Activated B cell treated with CpG ODN at 0.5 μM for 24 hours (primary cell): ENCODE data around the gene ZFYVE21. TPM values are rescaled to one million over a fixed set of nuclear protein-coding genes. Genes with fewer than 3 reads are reported as not detected.

ENCODE experiments used
- ATAC-seq: fragments of 200-7000 bp; cut with Tn5 transposase; one replicate; pipeline ENCODE4 v1.10.0; 2021; ENCODE audit warnings: low read depth, mild to moderate bottlenecking, moderate library complexity
- CTCF ChIA-PET: fragments of 350-600 bp; sonication (Branson Sonifier 250); formaldehyde crosslinking; loops from one replicate; lab custom pipeline; 2021; ENCODE audit warnings: antibody characterized with exemption; lab: Charles Lee
- POLR2A ChIA-PET: fragments of 350-600 bp; sonication (Branson Sonifier 250); formaldehyde crosslinking; loops from one replicate; lab custom pipeline; 2021; ENCODE audit warnings: antibody characterized with exemption; lab: Charles Lee
- DNase-seq: peaks from one replicate; pipeline ENCODE4 v3.0.0; 2022
- H3K27ac Mint-ChIP-seq: one replicate; pipeline ENCODE4 v1.8.0; 2020; ENCODE audit warnings: mixed read lengths
- H3K27me3 Mint-ChIP-seq: one replicate; pipeline ENCODE4 v1.8.0; 2021; ENCODE audit warnings: mixed read lengths
- H3K36me3 Mint-ChIP-seq: one replicate; pipeline ENCODE4 v1.8.0; 2021; ENCODE audit warnings: low read depth, mixed read lengths
- H3K4me1 Mint-ChIP-seq: one replicate; pipeline ENCODE4 v1.8.0; 2021; ENCODE audit warnings: mixed read lengths
- H3K4me3 Mint-ChIP-seq: one replicate; pipeline ENCODE4 v1.8.0; 2020; ENCODE audit warnings: mild to moderate bottlenecking, mixed read lengths
- H3K9me3 Mint-ChIP-seq: one replicate; pipeline ENCODE4 v1.8.0; 2020; ENCODE audit warnings: mixed read lengths
- intact Hi-C: fragments of 100-400 bp; cut with micrococcal nuclease; formaldehyde crosslinking; loops from one replicate; pipeline ENCODE4 v1.15.1; 2024
- total RNA-seq: library from RNA; stranded (reverse); gene quantifications from 2 replicates; pipeline ENCODE4 v1.2.3, GENCODE V29; 2022
- TF ChIP-seq, protein P1 (sequence below): fragments of 200-600 bp; IDR thresholded peaks from one replicate; pipeline ENCODE4 v1.8.0; 2022; ENCODE audit warnings: antibody characterized with exemption, mild to moderate bottlenecking

Gene ZFYVE21
- total RNA-seq, 1 donor from 2014 or later = 16.7 TPM

DNA sequence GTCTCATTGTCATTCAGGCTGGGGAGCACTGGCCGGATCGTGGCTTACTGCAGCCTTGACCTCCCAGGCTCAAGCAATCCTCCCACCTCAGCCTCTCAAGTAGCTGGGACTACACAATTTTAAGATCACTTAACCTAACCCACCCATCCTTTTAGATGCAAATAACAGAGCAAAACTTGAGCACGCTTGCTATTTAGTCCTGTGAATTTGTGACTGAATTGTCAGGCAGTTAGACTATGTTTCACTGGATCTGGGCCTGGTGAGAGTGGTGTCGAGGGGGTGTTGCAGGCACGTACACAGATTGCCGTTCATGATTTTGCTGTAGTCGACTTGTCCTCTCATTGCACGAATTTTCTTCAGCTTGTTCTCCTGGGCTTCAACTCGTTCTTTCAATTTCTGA is 38.2 kb downstream of the ZFYVE21 start:
- DNase-seq = no peak
- CTCF ChIA-PET = no interaction called here
- intact Hi-C loops = no loop called here
- Mint-ChIP-seq H3K4me3 (no peak overlapping the region), H3K9me3 (no peaks in the 10 kb centered on the region), H3K4me1 (no peaks in the 10 kb centered on the region), H3K27me3 (no peaks in the 10 kb centered on the region), H3K27ac (no peak overlapping the region), H3K36me3 (peaks cover 23% of the 10 kb centered on the region)
- POLR2A ChIA-PET = no interaction called here
- ATAC-seq = no peak
- TF ChIP-seq, protein P1, sequence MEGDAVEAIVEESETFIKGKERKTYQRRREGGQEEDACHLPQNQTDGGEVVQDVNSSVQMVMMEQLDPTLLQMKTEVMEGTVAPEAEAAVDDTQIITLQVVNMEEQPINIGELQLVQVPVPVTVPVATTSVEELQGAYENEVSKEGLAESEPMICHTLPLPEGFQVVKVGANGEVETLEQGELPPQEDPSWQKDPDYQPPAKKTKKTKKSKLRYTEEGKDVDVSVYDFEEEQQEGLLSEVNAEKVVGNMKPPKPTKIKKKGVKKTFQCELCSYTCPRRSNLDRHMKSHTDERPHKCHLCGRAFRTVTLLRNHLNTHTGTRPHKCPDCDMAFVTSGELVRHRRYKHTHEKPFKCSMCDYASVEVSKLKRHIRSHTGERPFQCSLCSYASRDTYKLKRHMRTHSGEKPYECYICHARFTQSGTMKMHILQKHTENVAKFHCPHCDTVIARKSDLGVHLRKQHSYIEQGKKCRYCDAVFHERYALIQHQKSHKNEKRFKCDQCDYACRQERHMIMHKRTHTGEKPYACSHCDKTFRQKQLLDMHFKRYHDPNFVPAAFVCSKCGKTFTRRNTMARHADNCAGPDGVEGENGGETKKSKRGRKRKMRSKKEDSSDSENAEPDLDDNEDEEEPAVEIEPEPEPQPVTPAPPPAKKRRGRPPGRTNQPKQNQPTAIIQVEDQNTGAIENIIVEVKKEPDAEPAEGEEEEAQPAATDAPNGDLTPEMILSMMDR = no peak

DNA sequence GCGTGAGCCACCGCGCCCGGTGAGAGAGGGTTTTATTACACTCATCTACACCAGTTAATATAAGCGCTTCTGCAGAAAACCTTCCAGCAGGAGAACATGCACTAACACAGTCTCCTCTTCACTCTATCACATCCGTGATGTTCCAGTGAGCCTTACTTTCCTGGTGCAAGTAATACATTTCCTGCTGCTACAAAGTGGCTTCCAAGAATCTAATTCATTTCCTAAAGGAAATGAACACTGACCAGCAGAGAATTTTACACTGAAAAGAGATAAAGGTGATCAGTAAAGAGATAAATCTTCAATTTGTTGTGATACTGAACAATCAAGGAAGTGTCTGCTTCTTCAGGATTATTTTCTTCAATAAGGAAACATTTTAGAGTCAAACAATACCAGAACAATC is 39.5 kb downstream of the ZFYVE21 start:
- TF ChIP-seq, protein P1 = no peak
- Mint-ChIP-seq H3K4me1 (no peaks in the 10 kb centered on the region), H3K27ac (no peak overlapping the region), H3K36me3 (peaks cover 16% of the 10 kb centered on the region), H3K9me3 (no peaks in the 10 kb centered on the region), H3K27me3 (no peaks in the 10 kb centered on the region), H3K4me3 (no peak overlapping the region)
- ATAC-seq (no peak), DNase-seq (no peak)
- POLR2A ChIA-PET = no interaction called here
- CTCF ChIA-PET = no interaction called here
- intact Hi-C loops = no loop called here

DNA sequence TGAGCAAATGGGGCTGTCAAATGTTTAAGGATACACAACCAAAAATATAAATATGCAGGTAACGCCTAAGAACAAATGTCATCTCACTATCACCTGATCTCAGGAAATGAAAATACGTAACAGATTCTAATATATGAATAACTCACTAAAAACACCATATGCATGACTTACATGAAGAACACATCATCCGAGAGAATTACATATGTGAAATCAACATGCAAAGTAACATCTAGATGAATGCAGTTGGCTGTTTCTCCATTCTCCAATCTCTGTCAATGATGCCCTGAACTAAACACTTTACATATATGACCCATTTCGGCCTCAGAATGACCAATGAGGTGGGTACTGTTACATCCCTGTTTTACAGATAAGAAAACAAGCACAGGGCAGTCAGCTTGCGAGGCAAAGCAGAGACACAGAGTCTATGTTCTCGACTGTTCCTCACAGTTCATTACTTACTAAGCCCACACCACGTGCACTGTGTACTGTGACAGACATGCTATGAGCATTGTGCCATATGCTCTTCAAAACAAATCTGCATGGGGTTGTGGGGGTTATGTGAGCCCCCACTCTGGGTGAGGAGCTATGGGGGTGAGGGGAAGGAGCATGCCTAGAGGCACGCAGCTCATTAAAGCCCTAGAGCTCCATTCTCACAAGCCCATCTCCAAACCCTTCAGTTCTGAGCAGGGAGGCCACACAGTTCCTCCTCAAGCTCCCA is 42.6 kb downstream of the ZFYVE21 start:
- intact Hi-C loops = no loop called here
- POLR2A ChIA-PET = interaction anchor here (0.6 kb wide), 1 partner anchor 116 kb away, joined by 6 read pairs; no protein-coding TSS in a partner anchor
- Mint-ChIP-seq H3K4me3 (no peak overlapping the region), H3K9me3 (no peaks in the 10 kb centered on the region), H3K4me1 (peaks cover 2% of the 10 kb centered on the region), H3K36me3 (peaks cover 8% of the 10 kb centered on the region), H3K27me3 (no peaks in the 10 kb centered on the region), H3K27ac (no peak overlapping the region)
- CTCF ChIA-PET = no interaction called here
- DNase-seq = no peak
- ATAC-seq = no peak
- TF ChIP-seq, protein P1 = no peak

DNA sequence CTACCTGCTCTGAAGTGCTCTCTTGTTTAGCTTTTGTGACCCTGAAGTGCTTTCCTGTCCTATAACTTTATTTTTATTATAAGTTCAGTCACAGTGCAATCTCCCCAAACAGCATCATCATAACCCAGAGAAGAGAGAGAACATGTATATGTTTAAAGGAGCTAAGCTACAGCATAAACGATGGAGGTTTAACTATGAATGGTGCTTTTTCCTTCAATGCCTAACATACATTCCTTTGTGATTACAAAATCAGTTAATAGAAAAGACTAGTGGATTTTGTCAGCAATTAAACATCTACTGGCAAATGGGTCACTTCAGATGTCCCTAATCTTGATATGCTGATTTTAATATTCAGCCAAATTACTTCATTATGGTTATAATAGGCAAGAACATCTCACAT is 46.4 kb downstream of the ZFYVE21 start:
- no peak overlapping the region for H3K27ac Mint-ChIP-seq
- H3K36me3 Mint-ChIP-seq = peaks cover 10% of the 10 kb centered on the region
- no peak for ATAC-seq
- no peak for DNase-seq
- TF ChIP-seq, protein P1 = no peak
- ChIA-PET POLR2A (no interaction called here), CTCF (no interaction called here)
- peaks cover 8% of the 10 kb centered on the region for H3K4me1 Mint-ChIP-seq
- intact Hi-C loops = no loop called here
- no peaks in the 10 kb centered on the region for H3K9me3 Mint-ChIP-seq
- H3K27me3 Mint-ChIP-seq = no peaks in the 10 kb centered on the region
- no peak overlapping the region for H3K4me3 Mint-ChIP-seq

DNA sequence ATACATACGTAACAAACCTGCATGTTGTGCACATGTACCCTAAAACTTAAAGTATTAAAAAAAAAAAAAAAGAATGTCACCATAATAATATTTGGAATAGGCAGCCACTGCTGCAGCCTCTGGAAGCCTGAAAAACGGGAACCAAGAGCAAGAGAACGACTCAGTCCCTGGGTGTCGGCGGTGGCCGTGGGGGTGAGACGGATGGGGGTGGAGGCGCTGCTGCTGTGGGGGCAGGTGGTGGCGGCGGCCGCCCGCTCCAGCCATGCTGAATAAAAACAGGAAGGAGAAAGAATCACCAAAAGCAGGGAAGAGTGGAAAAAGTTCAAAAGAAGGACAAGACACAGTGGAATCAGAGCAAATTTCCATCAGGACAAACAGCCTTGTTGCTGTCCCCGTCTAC is 46.9 kb downstream of the ZFYVE21 start:
- Mint-ChIP-seq H3K27me3 (no peaks in the 10 kb centered on the region), H3K4me3 (no peak overlapping the region), H3K36me3 (peaks cover 10% of the 10 kb centered on the region), H3K27ac (no peak overlapping the region), H3K4me1 (peaks cover 8% of the 10 kb centered on the region), H3K9me3 (no peaks in the 10 kb centered on the region)
- ChIA-PET POLR2A (no interaction called here), CTCF (no interaction called here)
- intact Hi-C loops = no loop called here
- ATAC-seq (no peak), DNase-seq (no peak)
- TF ChIP-seq, protein P1 = no peak
